Natural killer cell (primary cell): ENCODE measurements around the gene CCDC7. TPM values are rescaled to one million over a fixed set of nuclear protein-coding genes. Genes with fewer than 3 reads are reported as not detected.
"Not testable (repeated sequence)": the region's sequence is repeated elsewhere in the genome, so short reads cannot be mapped to it uniquely, and the experiment has no call there.

Experiments
- ATAC-seq, 3 donors: fragments of 150-1000 bp in 2 of 3; fragments of 200-7000 bp in 1 of 3; cut with Tn5 transposase; 1 replicate in 1 of 3; 2 replicates in 2 of 3; pipeline ENCODE4 v1.10.0; 2021; ENCODE audit warnings: mild to moderate bottlenecking in 2 of 3, moderate library complexity in 2 of 3
- DNase-seq, 2 donors: peaks; one replicate each; pipeline versions ENCODE4 v3.0.0 to v3.0.0-alpha.2; 2013 to 2021; ENCODE audit warnings: mixed read lengths in 1 of 2
- H3K27ac ChIP-seq: one replicate; pipeline ENCODE4 v1.5.1; 2013; ENCODE audit warnings: mild to moderate bottlenecking, low read length
- H3K27me3 ChIP-seq: one replicate; pipeline ENCODE4 v1.6.1; 2013; ENCODE audit warnings: low read length; ENCODE audit not compliant: control insufficient read depth, insufficient read depth
- H3K36me3 ChIP-seq: one replicate; pipeline ENCODE4 v1.6.1; 2013; ENCODE audit warnings: low read length; ENCODE audit not compliant: control insufficient read depth, insufficient read depth
- H3K4me1 ChIP-seq: one replicate; pipeline ENCODE4 v1.6.1; 2013; ENCODE audit warnings: low read length; ENCODE audit not compliant: control insufficient read depth, insufficient read depth
- H3K4me3 ChIP-seq: one replicate; pipeline ENCODE4 v1.5.1; 2013; ENCODE audit warnings: low read length
- H3K9me3 ChIP-seq: one replicate; pipeline ENCODE4 v1.6.1; 2013; ENCODE audit warnings: low read length; ENCODE audit not compliant: control insufficient read depth, insufficient read depth
- H3K27ac Mint-ChIP-seq, 2 donors: one replicate each; pipeline ENCODE4 v1.8.0; 2022; ENCODE audit warnings: mild to moderate bottlenecking in 2 of 2, mixed read lengths in 2 of 2, moderate library complexity in 1 of 2
- H3K27me3 Mint-ChIP-seq, 2 donors: one replicate each; pipeline ENCODE4 v1.8.0; 2022; ENCODE audit warnings: low read depth in 2 of 2, mixed read lengths in 2 of 2
- H3K36me3 Mint-ChIP-seq: one replicate; pipeline ENCODE4 v1.8.0; 2022; ENCODE audit warnings: mixed read lengths
- H3K4me1 Mint-ChIP-seq, 2 donors: one replicate each; pipeline ENCODE4 v1.8.0; 2022; ENCODE audit warnings: mixed read lengths in 2 of 2
- H3K4me3 Mint-ChIP-seq: one replicate; pipeline ENCODE4 v1.8.0; 2022; ENCODE audit warnings: mild to moderate bottlenecking, moderate library complexity, mixed read lengths
- H3K9me3 Mint-ChIP-seq, 2 donors: one replicate each; pipeline ENCODE4 v1.8.0; 2022; ENCODE audit warnings: mixed read lengths in 2 of 2
- WGBS: methylation state at CpG from one replicate; pipeline ENCODE4 v1.1.7; 2013; ENCODE audit warnings: missing lambda C conversion rate; ENCODE audit not compliant: insufficient coverage; 5-methylcytosine and 5-hydroxymethylcytosine counted together
- intact Hi-C: fragments of 100-400 bp; cut with micrococcal nuclease; formaldehyde crosslinking; loops from one replicate; pipeline ENCODE4 v1.14.2; 2022
- total RNA-seq, 4 donors: library from RNA; stranded (reverse); fragments of 120-200 nt in 1 of 4; gene quantifications; one replicate each; pipeline versions ENCODE4 v1.2.3 to v1.2.4, GENCODE V29; 2013 to 2022
- TF ChIP-seq, protein P1 (sequence below): fragments of 200-600 bp; IDR thresholded peaks from one replicate; pipeline ENCODE4 v1.8.0; 2022; ENCODE audit warnings: antibody characterized with exemption

Gene CCDC7
- total RNA-seq, 3 donors from 2014 or later (not counting 1 experiment from before 2014, with no cell fraction given) = 39.0 to 51.1 (median 42.8) TPM

DNA sequence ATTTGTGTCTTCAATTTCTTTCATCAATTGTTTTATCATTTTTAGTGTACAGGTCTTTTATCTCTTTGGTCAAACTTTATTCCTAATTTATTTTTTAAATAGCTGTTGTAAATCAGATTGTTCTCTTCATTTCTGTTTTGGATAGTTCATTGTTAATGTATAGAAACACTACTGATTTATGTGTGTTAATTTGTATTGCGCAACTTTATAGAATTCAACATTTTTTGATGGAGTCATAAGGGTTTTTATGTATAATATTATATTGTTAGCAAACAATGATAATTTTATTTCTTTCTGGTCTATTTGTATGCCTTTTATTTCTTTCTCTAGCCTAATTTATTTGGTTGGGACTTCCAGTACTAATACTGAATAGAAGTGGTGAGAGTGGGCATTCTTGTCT is 181.2 kb downstream of the CCDC7 start:
- Histone ChIP-seq H3K27me3 (no peaks in the 10 kb centered on the region), H3K4me3 (no peak overlapping the region), H3K4me1 (no peaks in the 10 kb centered on the region), H3K36me3 (no peaks in the 10 kb centered on the region), H3K27ac (no peak overlapping the region), H3K9me3 (no peaks in the 10 kb centered on the region)
- WGBS = no CpG with 5 or more reads among the region's 1 CpG
- intact Hi-C loops = no loop called here
- DNase-seq (no peak), ATAC-seq (no peak)
- Mint-ChIP-seq H3K27me3 (no peaks in the 10 kb centered on the region), H3K4me3 (no peak overlapping the region), H3K9me3 (peaks cover 0 to 3% of the 10 kb centered on the region in 2 donors), H3K4me1 (no peaks in the 10 kb centered on the region), H3K36me3 (peaks cover 30% of the 10 kb centered on the region), H3K27ac (no peak overlapping the region)
- TF ChIP-seq, protein P1, sequence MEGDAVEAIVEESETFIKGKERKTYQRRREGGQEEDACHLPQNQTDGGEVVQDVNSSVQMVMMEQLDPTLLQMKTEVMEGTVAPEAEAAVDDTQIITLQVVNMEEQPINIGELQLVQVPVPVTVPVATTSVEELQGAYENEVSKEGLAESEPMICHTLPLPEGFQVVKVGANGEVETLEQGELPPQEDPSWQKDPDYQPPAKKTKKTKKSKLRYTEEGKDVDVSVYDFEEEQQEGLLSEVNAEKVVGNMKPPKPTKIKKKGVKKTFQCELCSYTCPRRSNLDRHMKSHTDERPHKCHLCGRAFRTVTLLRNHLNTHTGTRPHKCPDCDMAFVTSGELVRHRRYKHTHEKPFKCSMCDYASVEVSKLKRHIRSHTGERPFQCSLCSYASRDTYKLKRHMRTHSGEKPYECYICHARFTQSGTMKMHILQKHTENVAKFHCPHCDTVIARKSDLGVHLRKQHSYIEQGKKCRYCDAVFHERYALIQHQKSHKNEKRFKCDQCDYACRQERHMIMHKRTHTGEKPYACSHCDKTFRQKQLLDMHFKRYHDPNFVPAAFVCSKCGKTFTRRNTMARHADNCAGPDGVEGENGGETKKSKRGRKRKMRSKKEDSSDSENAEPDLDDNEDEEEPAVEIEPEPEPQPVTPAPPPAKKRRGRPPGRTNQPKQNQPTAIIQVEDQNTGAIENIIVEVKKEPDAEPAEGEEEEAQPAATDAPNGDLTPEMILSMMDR = no peak

DNA sequence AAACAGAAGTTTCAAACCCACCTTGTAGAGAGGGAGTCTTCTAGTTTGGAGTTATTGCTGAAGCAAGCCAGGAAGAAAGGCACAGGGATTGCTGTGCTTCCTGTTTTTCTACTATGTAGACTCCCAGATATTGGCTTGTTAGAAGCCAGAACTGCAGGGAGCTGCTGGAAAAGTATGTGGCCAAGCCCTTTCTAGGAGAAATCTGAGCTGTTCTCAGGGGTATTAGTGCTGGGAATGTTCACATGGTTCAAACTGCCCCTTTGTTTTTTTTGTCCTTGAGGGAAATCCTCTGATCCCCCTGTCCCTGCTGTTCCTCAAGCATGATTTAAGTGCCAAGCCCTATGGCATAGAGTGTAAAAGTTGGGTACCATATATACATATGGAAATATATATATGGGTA is 184.0 kb downstream of the CCDC7 start:
- Mint-ChIP-seq H3K4me1 (no peaks in the 10 kb centered on the region), H3K27me3 (no peaks in the 10 kb centered on the region), H3K36me3 (peaks cover 21% of the 10 kb centered on the region), H3K27ac (no peak overlapping the region), H3K9me3 (peaks cover 0 to 3% of the 10 kb centered on the region in 2 donors), H3K4me3 (no peak overlapping the region)
- Histone ChIP-seq H3K27me3 (no peaks in the 10 kb centered on the region), H3K9me3 (no peaks in the 10 kb centered on the region), H3K36me3 (no peaks in the 10 kb centered on the region), H3K27ac (no peak overlapping the region), H3K4me3 (no peak overlapping the region), H3K4me1 (no peaks in the 10 kb centered on the region)
- DNase-seq (no peak), ATAC-seq (peak in 1 of 3 donors; percentile 24)
- intact Hi-C loops = no loop called here
- TF ChIP-seq, protein P1 = no peak

DNA sequence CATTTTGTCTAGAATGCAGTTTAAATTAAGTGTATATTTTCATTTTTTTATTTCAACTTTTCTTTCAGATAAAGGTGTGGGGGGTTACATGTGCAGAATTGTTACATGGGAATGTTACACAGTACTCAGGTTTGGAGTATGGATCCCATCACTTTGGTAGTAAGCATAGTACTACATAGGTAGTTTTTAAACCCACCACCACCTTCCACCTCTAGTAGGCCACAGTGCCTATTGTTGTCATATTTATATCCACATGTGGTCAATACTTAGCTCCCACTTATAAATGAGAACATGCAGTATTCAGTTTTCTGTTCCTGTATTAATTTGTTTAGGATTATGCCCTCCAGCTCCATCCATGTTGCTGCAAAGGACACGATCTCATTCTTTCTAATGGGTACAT is 200.6 kb downstream of the CCDC7 start:
- Histone ChIP-seq H3K27ac (no peak overlapping the region), H3K9me3 (peaks cover 4% of the 10 kb centered on the region), H3K4me3 (no peak overlapping the region), H3K27me3 (no peaks in the 10 kb centered on the region), H3K4me1 (peaks cover 6% of the 10 kb centered on the region), H3K36me3 (no peaks in the 10 kb centered on the region)
- ATAC-seq (no peak), DNase-seq (no peak)
- no CpG with 5 or more reads among the region's 1 CpG for WGBS
- no peak overlapping the region for H3K4me3 Mint-ChIP-seq
- intact Hi-C loops = no loop called here
- H3K27me3 Mint-ChIP-seq = no peaks in the 10 kb centered on the region
- peaks cover 20% of the 10 kb centered on the region for H3K36me3 Mint-ChIP-seq
- TF ChIP-seq, protein P1 = no peak
- peaks cover 0 to 4% of the 10 kb centered on the region in 2 donors for H3K9me3 Mint-ChIP-seq
- H3K4me1 Mint-ChIP-seq = peaks cover 12 to 16% of the 10 kb centered on the region in 2 donors
- H3K27ac Mint-ChIP-seq = no peak overlapping the region

DNA sequence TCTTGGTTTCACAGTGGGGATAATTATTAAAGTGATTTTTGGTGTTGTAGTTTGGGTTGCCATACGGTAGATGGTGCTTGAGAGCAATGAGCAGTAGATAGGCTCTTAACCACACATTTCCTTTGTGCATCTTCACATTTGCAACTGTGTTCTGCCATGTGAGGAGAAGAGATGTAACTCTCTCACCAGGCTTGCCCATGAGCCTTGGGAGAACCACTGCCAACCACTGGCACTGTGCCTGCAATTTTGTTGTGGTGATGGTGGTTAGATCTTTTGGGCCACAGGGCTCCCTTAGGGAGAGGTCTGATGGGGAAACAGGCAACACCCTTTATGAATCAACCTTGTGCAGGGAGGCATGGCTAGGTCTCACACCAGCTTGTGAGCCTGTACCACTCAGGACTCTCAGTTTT is 204.3 kb downstream of the CCDC7 start:
- Mint-ChIP-seq H3K4me1 (peaks cover 12 to 17% of the 10 kb centered on the region in 2 donors), H3K9me3 (peaks cover 0 to 12% of the 10 kb centered on the region in 2 donors), H3K27me3 (no peaks in the 10 kb centered on the region), H3K27ac (peak overlapping the region in 1 of 2 donors; percentile 73), H3K36me3 (peaks cover 36% of the 10 kb centered on the region), H3K4me3 (no peak overlapping the region)
- Histone ChIP-seq H3K36me3 (no peaks in the 10 kb centered on the region), H3K4me3 (no peak overlapping the region), H3K9me3 (peaks cover 7% of the 10 kb centered on the region), H3K4me1 (peaks cover 6% of the 10 kb centered on the region), H3K27me3 (no peaks in the 10 kb centered on the region), H3K27ac (no peak overlapping the region)
- ATAC-seq (peak; percentile 55 to 81 (median 69)), DNase-seq (peak in 1 of 2 donors; percentile 46)
- TF ChIP-seq, protein P1 = peak; percentile 25
- intact Hi-C loops = loop anchor here (5.0 to 10.0 kb wide), 2 partner anchors 357 to 505 kb away; no protein-coding TSS in a partner anchor
- WGBS = no CpG with 5 or more reads among the region's 1 CpG

DNA sequence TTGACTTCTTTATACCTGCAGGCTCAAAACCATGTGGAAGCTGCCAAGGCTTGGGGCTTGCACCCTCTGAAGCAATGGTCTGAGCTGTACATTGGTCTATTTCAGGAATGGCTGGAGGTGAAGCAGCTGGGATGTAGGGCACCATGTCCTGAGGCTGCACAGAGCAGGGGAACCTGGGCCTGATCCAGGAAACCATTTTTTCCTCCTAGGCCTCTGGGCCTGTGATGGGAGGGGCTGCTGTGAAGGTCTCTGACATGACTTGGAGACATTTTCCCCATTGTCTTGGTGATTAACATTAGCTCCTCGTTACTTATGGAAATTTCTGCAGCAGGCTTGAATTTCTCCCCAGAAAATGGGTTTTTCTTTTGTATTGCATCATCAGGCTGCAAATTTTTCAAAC is 211.5 kb downstream of the CCDC7 start:
- DNase-seq, H3K27ac Mint-ChIP-seq, H3K36me3 ChIP-seq, H3K4me3 Mint-ChIP-seq, H3K4me1 ChIP-seq, ATAC-seq, H3K27me3 Mint-ChIP-seq, H3K27ac ChIP-seq, H3K4me3 ChIP-seq, H3K4me1 Mint-ChIP-seq, H3K27me3 ChIP-seq: not testable (repeated sequence)
- H3K9me3 Mint-ChIP-seq = peaks cover 4 to 13% of the 10 kb centered on the region in 2 donors
- WGBS = 0% methylated on average over 1 of the region's 1 CpG
- peaks cover 17% of the 10 kb centered on the region for H3K9me3 ChIP-seq
- intact Hi-C loops = loop anchor here (10.0 kb wide), 1 partner anchor 497 kb away; no protein-coding TSS in a partner anchor
- peaks cover 33% of the 10 kb centered on the region for H3K36me3 Mint-ChIP-seq
